ENCODE results near the gene KCNIP1.

GRCh38 chr5:170463426-170463825 is 40.4 kb upstream of the KCNIP1 start:
- no peak for TF ChIP-seq CTCF (IDR thresholded peaks at IDR 0.05; ENCODE audit: poor library complexity, severe bottlenecking)
- TF ChIP-seq REST (IDR thresholded peaks at IDR 0.05; ENCODE audit: borderline replicate concordance), result no peak
- no peak for TF ChIP-seq RAD21 (conservative IDR thresholded peaks at IDR 0.05)
- TF ChIP-seq EZH2 (IDR thresholded peaks at IDR 0.05; ENCODE audit: borderline replicate concordance, insufficient read depth, low read length, poor library complexity, severe bottlenecking), result no peak
- no peak for TF ChIP-seq SMC3 (conservative IDR thresholded peaks at IDR 0.05; ENCODE audit: poor library complexity)
- TF ChIP-seq EP300 (conservative IDR thresholded peaks at IDR 0.05; ENCODE audit: poor library complexity, severe bottlenecking), result no peak
- no peak for TF ChIP-seq MXI1 (conservative IDR thresholded peaks at IDR 0.05; ENCODE audit: poor library complexity, severe bottlenecking)
- TF ChIP-seq TAF1 (IDR thresholded peaks at IDR 0.05; ENCODE audit: low read depth), result no peak
- no peak for TF ChIP-seq POLR2AphosphoS5 (IDR thresholded peaks at IDR 0.05)
